Measurements from ENCODE around the gene ZNF410. TPM values are rescaled to one million over a fixed set of nuclear protein-coding genes. Genes with fewer than 3 reads are reported as not detected.
"Not testable (repeated sequence)": the region's sequence is repeated elsewhere in the genome, so short reads cannot be mapped to it uniquely, and the experiment has no call there.

Gene ZNF410
- total RNA-seq, 1 experiment from 2014 or later, result 21.0 TPM

GRCh38 chr14:73838293-73839034 is 48.2 kb upstream of the ZNF410 start:
- ATAC-seq; H3K9me3 Mint-ChIP-seq; DNase-seq (ENCODE audit: low spot score); H3K36me3 Mint-ChIP-seq; H3K27ac Mint-ChIP-seq; H3K4me3 Mint-ChIP-seq; H3K27me3 Mint-ChIP-seq (ENCODE audit: low read depth): not testable (repeated sequence)
- POLR2A ChIA-PET, result interaction anchor here (1.0 kb wide), 1 partner anchor 13 kb away, joined by 3 read pairs; the partner anchor contains the start of gene PTGR2
- peaks cover 22% of the 10 kb centered on the region for H3K4me1 Mint-ChIP-seq
- CTCF ChIA-PET, result interaction anchor here (0.6 to 1.1 kb wide), 2 partner anchors 9 to 11 kb away, joined by 3 read pairs; no protein-coding TSS in a partner anchor
- peak; percentile 73 for TF ChIP-seq GABPB1 (CRISPR knock-in tag; IDR thresholded peaks at IDR 0.05)

GRCh38 chr14:73842201-73842600 is 44.5 kb upstream of the ZNF410 start:
- DNase-seq (ENCODE audit: low spot score) (no peak), ATAC-seq (no peak)
- Mint-ChIP-seq H3K27ac (no peak overlapping the region), H3K4me1 (peaks cover 3% of the 10 kb centered on the region), H3K4me3 (no peak overlapping the region), H3K27me3 (ENCODE audit: low read depth) (no peaks in the 10 kb centered on the region), H3K9me3 (peaks cover 11% of the 10 kb centered on the region), H3K36me3 (no peaks in the 10 kb centered on the region)
- TF ChIP-seq SMAD4 (CRISPR knock-in tag; IDR thresholded peaks at IDR 0.05) (no peak), HMGXB4 (CRISPR knock-in tag; IDR thresholded peaks at IDR 0.05) (no peak), ZNF281 (CRISPR knock-in tag; IDR thresholded peaks at IDR 0.05) (no peak), ETV6 (CRISPR knock-in tag; IDR thresholded peaks at IDR 0.05) (no peak), ZNF423 (CRISPR knock-in tag; IDR thresholded peaks at IDR 0.05) (no peak), CTCF (IDR thresholded peaks at IDR 0.05) (no peak)
- CTCF ChIA-PET, result interaction anchor here (1.1 kb wide), 1 partner anchor 9 kb away, joined by 3 read pairs; the partner anchor contains the start of gene PTGR2
- POLR2A ChIA-PET, result interaction anchor here (1.5 kb wide), 1 partner anchor 9 kb away, joined by 3 read pairs; the partner anchor contains the start of gene PTGR2

- Mint-ChIP-seq H3K4me1 (no peaks in the 10 kb centered on the region), H3K27ac (no peak overlapping the region), H3K9me3 (peaks cover 11% of the 10 kb centered on the region), H3K36me3 (no peaks in the 10 kb centered on the region), H3K4me3 (no peak overlapping the region), H3K27me3 (ENCODE audit: low read depth) (no peaks in the 10 kb centered on the region)
- ChIA-PET CTCF (interaction anchor here (1.1 to 1.7 kb wide), 3 partner anchors 9 to 122 kb away, joined by 3 to 4 read pairs (median 3); partner anchors contain the start of gene PTGR2), POLR2A (interaction anchor here (1.5 kb wide), 1 partner anchor 8 kb away, joined by 3 read pairs; the partner anchor contains the start of gene PTGR2)
- ATAC-seq, result no peak
- no peak for TF ChIP-seq TEAD4 (CRISPR knock-in tag; IDR thresholded peaks at IDR 0.05)
- no peak for TF ChIP-seq MLX (CRISPR knock-in tag; IDR thresholded peaks at IDR 0.05)
- TF ChIP-seq FOXP4 (CRISPR knock-in tag; IDR thresholded peaks at IDR 0.05), result no peak
- no peak for TF ChIP-seq ZNF416 (CRISPR knock-in tag; IDR thresholded peaks at IDR 0.05)
- TF ChIP-seq IRF2 (CRISPR knock-in tag; IDR thresholded peaks at IDR 0.05; ENCODE audit: borderline replicate concordance, low read depth), result no peak
- TF ChIP-seq NFYB (CRISPR knock-in tag; conservative IDR thresholded peaks at IDR 0.05; ENCODE audit: low read depth), result no peak
- TF ChIP-seq ELF4 (CRISPR knock-in tag; IDR thresholded peaks at IDR 0.05; ENCODE audit: low read depth), result no peak
- no peak for TF ChIP-seq ATF1 (CRISPR knock-in tag; IDR thresholded peaks at IDR 0.05)
- TF ChIP-seq ZNF138 (CRISPR knock-in tag; conservative IDR thresholded peaks at IDR 0.05), result no peak
- DNase-seq (ENCODE audit: low spot score), result no peak
Observed at GRCh38 chr14:73842851-73843250, 43.8 kb upstream of the ZNF410 start.

Measured in WTC11 (cell line).